Measurements from ENCODE around the gene PTPRU. TPM values are rescaled to one million over a fixed set of nuclear protein-coding genes. Genes with fewer than 3 reads are reported as not detected.

The PTPRU gene
- total RNA-seq, 2 donors from 2014 or later: 24.1 to 40.2 TPM

DNA sequence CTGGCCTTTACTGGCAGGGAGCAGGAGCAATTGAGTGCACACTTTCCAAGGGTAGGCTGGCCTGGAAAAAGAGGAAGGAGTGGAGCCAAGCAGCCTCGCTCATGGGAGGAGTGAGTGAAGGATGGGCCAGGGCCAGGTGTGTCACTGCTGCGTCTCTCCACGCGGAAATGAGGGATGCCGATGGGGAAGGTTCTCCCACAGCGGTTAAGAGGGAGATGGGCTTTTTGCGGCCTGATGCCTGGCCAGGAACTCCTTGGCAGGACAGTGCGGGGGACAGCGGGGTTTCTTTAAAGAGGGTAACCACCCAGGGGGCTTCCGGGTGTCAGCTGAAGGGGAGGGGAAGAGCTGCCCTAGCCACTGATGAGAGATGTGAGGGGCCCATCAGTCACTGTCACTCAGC is 82.4 kb downstream of the PTPRU start:
- TF ChIP-seq POLR2A (IDR thresholded peaks at IDR 0.05): no peak
- TF ChIP-seq, protein P1, sequence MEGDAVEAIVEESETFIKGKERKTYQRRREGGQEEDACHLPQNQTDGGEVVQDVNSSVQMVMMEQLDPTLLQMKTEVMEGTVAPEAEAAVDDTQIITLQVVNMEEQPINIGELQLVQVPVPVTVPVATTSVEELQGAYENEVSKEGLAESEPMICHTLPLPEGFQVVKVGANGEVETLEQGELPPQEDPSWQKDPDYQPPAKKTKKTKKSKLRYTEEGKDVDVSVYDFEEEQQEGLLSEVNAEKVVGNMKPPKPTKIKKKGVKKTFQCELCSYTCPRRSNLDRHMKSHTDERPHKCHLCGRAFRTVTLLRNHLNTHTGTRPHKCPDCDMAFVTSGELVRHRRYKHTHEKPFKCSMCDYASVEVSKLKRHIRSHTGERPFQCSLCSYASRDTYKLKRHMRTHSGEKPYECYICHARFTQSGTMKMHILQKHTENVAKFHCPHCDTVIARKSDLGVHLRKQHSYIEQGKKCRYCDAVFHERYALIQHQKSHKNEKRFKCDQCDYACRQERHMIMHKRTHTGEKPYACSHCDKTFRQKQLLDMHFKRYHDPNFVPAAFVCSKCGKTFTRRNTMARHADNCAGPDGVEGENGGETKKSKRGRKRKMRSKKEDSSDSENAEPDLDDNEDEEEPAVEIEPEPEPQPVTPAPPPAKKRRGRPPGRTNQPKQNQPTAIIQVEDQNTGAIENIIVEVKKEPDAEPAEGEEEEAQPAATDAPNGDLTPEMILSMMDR (IDR thresholded peaks at IDR 0.05): no peak
- no peak overlapping the region for H3K4me3 ChIP-seq
- H3K27me3 ChIP-seq: no peaks in the 10 kb centered on the region
- intact Hi-C loops (cut with DNase I): no loop called here
- no peaks in the 10 kb centered on the region for H3K9me3 ChIP-seq
- no peak for ATAC-seq
- H3K4me1 ChIP-seq: no peaks in the 10 kb centered on the region
- peaks cover 0 to 8% of the 10 kb centered on the region in 2 donors for H3K36me3 ChIP-seq (replicated peaks in 1 of 2; ENCODE audit: insufficient read depth in 1 of 2, low read depth in 2 of 2)
- no peak for DNase-seq
- 89% methylated on average over 10 of the region's 10 CpGs for WGBS, 2 donors
- H3K27ac ChIP-seq: no peak overlapping the region

DNA sequence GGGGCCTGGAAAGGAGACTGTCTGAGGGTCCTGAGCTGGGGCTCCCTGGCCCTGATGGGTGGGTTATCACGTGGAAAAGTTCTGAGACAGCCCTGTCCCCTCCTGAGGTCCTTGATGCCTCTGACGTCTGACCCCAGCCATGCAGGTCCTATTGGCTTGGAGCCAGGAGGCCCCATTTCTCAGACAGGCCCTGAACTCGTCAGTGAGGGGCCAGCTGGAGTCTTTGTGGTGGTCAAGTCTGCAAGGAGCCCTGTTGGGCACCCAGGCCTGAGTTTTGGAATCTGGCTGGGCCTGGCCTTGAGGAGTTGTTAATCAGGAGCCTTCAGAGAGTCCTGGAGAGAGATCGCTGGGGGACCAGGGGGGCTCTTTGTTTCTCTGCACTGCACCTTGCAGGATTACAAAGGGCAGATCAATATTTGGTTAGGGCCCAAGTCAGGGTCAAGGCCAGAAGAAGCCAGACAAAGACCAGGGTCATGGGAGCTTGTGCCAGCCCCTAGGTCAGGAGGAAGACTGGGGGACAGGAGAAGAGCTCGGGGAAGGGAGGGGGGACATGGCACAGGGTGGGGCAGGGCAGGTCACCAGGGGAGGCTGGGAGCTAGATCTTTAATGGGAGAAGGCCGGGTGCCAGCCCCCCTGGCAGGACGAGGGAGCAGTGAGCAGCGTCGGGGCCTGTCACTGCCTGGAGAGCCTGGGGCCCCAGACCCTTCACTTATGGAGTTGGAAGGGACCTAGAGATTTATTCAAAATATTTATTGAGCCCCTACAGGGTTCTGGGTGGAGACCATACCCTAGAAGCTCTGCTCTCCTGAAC is 83.2 kb downstream of the PTPRU start:
- no peak for DNase-seq
- Histone ChIP-seq H3K4me3 (no peak overlapping the region), H3K9me3 (no peaks in the 10 kb centered on the region), H3K27me3 (no peaks in the 10 kb centered on the region), H3K36me3 (replicated peaks in 1 of 2; ENCODE audit: insufficient read depth in 1 of 2, low read depth in 2 of 2) (peaks cover 0 to 5% of the 10 kb centered on the region in 2 donors), H3K27ac (no peak overlapping the region), H3K4me1 (no peaks in the 10 kb centered on the region)
- intact Hi-C loops (cut with DNase I): no loop called here
- WGBS, 2 donors: 80 to 82% methylated on average over 8 to 9 of the region's 9 CpGs
- TF ChIP-seq, protein P1 (IDR thresholded peaks at IDR 0.05): no peak
- no peak for TF ChIP-seq POLR2A (IDR thresholded peaks at IDR 0.05)
- ATAC-seq: no peak

DNA sequence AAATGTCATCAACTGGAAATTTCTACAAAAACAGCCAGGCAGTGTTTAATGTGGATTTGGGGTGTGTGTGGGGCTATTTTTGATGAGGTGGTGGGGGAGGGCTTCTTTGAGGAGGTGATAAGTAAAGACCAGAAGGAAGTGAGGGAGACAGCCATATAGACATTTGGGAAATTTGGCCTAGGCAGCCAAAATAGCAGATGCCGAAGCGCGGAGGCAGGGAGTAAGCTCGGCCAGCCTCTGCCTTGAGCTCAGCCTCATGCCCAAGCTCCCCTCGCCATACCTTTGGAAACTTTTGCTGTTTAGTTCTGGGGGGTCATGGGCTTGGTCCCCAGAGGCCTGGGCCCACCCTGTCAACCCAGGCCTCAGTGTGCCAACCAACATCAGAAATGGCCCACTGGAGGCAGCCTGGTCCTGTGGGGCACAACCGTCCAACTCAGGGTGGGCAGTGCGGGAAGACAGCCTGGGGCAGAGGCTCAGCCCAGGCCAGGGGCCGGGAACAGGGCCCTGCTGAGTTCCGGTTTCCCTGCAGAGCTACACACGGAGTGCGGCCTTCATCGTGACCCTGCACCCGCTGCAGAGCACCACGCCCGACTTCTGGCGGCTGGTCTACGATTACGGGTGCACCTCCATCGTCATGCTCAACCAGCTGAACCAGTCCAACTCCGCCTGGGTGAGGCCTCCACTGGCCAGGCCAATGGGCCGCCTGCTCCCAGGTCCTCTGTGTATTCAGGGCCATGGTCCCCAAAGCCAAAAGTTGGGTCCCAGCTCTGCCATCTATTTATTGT is 84.0 kb downstream of the PTPRU start:
- intact Hi-C loops (cut with DNase I): no loop called here
- Histone ChIP-seq H3K27ac (no peak overlapping the region), H3K4me1 (no peaks in the 10 kb centered on the region), H3K9me3 (no peaks in the 10 kb centered on the region), H3K4me3 (no peak overlapping the region), H3K36me3 (replicated peaks in 1 of 2; ENCODE audit: insufficient read depth in 1 of 2, low read depth in 2 of 2) (peaks cover 0 to 5% of the 10 kb centered on the region in 2 donors), H3K27me3 (no peaks in the 10 kb centered on the region)
- 91 to 98% methylated on average over 6 to 21 of the region's 21 CpGs for WGBS, 2 donors
- DNase-seq (no peak), ATAC-seq (no peak)
- TF ChIP-seq, protein P1 (IDR thresholded peaks at IDR 0.05): no peak
- TF ChIP-seq POLR2A (IDR thresholded peaks at IDR 0.05): no peak

DNA sequence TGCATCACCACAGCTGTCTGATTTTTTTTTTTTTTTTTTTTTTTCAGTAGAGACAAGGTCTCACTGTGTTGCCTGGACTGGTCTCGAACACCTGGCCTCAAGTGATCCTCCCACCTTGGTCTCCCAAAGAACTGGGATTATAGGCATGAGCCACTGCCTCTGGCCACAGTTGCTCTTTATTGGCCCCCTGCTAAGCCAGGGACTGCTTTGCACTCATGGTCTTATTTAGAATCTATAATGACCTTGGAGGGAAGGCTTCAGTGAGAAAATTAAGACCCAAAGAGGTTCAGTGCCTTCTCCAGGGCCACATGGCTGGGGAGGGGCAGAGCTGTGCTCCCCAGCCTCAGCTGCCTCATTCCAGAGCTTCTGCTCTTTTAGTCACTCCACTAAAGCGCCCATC is 84.9 kb downstream of the PTPRU start:
- DNase-seq: no peak
- no peaks in the 10 kb centered on the region for H3K27me3 ChIP-seq
- H3K4me3 ChIP-seq: no peak overlapping the region
- H3K4me1 ChIP-seq: no peaks in the 10 kb centered on the region
- no peak for ATAC-seq
- intact Hi-C loops (cut with DNase I): no loop called here
- no peaks in the 10 kb centered on the region for H3K9me3 ChIP-seq
- no peaks in the 10 kb centered on the region for H3K36me3 ChIP-seq (replicated peaks in 1 of 2; ENCODE audit: insufficient read depth in 1 of 2, low read depth in 2 of 2)
- 88 to 97% methylated on average over 2 of the region's 2 CpGs for WGBS, 2 donors
- no peak for TF ChIP-seq POLR2A (IDR thresholded peaks at IDR 0.05)
- TF ChIP-seq, protein P1 (IDR thresholded peaks at IDR 0.05): no peak
- no peak overlapping the region for H3K27ac ChIP-seq
